NB4 (cell line): Measurements from ENCODE around the gene ABCA2.

Source experiments
- DNase-seq: peaks from one replicate; pipeline ENCODE4 v3.0.0; 2010; ENCODE audit warnings: low read depth
- H3K4me3 ChIP-seq: one replicate; pipeline ENCODE4 v1.5.1; 2011; ENCODE audit warnings: mild to moderate bottlenecking, low read depth, low read length, moderate library complexity
- CTCF ChIP-seq: IDR thresholded peaks from one replicate; pipeline ENCODE4 v1.5.1; 2012; ENCODE audit warnings: low read depth, low read length
- MAX ChIP-seq: IDR thresholded peaks from 2 replicates; pipeline ENCODE4 v1.6.1; 2011; ENCODE audit warnings: low read depth, low read length
- MYC ChIP-seq: IDR thresholded peaks from 2 replicates; pipeline ENCODE4 v1.6.1; 2011; ENCODE audit warnings: low read depth, low read length
- POLR2A ChIP-seq: IDR thresholded peaks from 2 replicates; pipeline ENCODE4 v1.6.1; 2011; ENCODE audit warnings: mild to moderate bottlenecking; ENCODE audit not compliant: insufficient read length; ENCODE audit errors: extremely low read depth

The ABCA2 gene

GRCh38 chr9:136992819-136993369, 35.1 kb downstream of the ABCA2 start:
- H3K4me3 ChIP-seq = peak overlapping the region; percentile 79
- no peak for TF ChIP-seq MYC
- TF ChIP-seq POLR2A = no peak
- TF ChIP-seq MAX = no peak
- TF ChIP-seq CTCF = no peak
- DNase-seq = no peak

- peak within 1 kb of the TSS; percentile 79 for H3K4me3 ChIP-seq
- TF ChIP-seq MAX (peak; percentile 68), POLR2A (peak; percentile 69), MYC (no peak; the same call in 1 of the 2 replicates), CTCF (no peak)
- peak; percentile 89 for DNase-seq
Observed at GRCh38 chr9:136991993-136992818, 35.8 kb downstream of the ABCA2 start, which contains the start of gene PAXX. Gene PAXX (plus strand): TSS chr9:136992422. CDS start chr9:136992444, 22 bp downstream.

- DNase-seq = no peak
- TF ChIP-seq MYC = no peak
- no peak for TF ChIP-seq CTCF
- TF ChIP-seq MAX = no peak
- TF ChIP-seq POLR2A = no peak
- H3K4me3 ChIP-seq = no peak overlapping the region
Observed at GRCh38 chr9:136990242-136990911, 37.7 kb downstream of the ABCA2 start.

GRCh38 chr9:136988872-136989271, 39.2 kb downstream of the ABCA2 start:
- no peak overlapping the region for H3K4me3 ChIP-seq
- TF ChIP-seq CTCF = no peak
- TF ChIP-seq MYC = no peak
- no peak for TF ChIP-seq MAX
- TF ChIP-seq POLR2A = no peak
- DNase-seq = no peak

- no peak overlapping the region for H3K4me3 ChIP-seq
- no peak for TF ChIP-seq MYC
- no peak for TF ChIP-seq MAX
- no peak for TF ChIP-seq CTCF
- no peak for TF ChIP-seq POLR2A
- DNase-seq = no peak
Observed at GRCh38 chr9:136985853-136986252, 42.2 kb downstream of the ABCA2 start.
